ENCODE results near the gene CLEC4C. TPM values are rescaled to one million over a fixed set of nuclear protein-coding genes. Genes with fewer than 3 reads are reported as not detected.

The CLEC4C gene
- total RNA-seq, 1 donor from 2014 or later = not detected

DNA sequence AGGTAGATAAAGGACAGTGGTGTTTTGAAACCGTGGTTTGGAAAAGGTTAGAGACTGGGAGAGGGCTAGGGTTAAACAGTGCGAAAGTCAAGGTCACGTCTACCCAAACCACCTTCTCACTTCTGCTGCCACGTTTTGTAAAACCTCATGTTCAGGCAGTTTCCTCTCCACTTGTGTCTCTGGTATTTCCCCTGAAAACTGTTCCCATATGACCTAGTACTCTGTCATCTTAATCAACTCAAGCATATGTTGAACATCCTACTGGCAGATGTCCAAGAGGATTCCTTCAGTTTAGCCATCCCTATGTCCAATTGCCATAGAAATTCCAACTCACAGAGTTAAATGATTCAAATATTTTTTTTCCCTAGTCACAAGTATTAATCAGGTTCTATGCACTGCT is 17.4 kb downstream of the CLEC4C start:
- DNase-seq = no peak
- Histone ChIP-seq H3K36me3 (no peaks in the 10 kb centered on the region), H3K27me3 (ENCODE audit: low read depth) (peaks cover 29% of the 10 kb centered on the region), H3K27ac (replicated peaks) (no peak overlapping the region), H3K9me3 (replicated peaks) (no peaks in the 10 kb centered on the region), H3K4me3 (no peak overlapping the region), H3K4me1 (no peaks in the 10 kb centered on the region)
- intact Hi-C loops (cut with micrococcal nuclease) = no loop called here
- TF ChIP-seq, protein P1, sequence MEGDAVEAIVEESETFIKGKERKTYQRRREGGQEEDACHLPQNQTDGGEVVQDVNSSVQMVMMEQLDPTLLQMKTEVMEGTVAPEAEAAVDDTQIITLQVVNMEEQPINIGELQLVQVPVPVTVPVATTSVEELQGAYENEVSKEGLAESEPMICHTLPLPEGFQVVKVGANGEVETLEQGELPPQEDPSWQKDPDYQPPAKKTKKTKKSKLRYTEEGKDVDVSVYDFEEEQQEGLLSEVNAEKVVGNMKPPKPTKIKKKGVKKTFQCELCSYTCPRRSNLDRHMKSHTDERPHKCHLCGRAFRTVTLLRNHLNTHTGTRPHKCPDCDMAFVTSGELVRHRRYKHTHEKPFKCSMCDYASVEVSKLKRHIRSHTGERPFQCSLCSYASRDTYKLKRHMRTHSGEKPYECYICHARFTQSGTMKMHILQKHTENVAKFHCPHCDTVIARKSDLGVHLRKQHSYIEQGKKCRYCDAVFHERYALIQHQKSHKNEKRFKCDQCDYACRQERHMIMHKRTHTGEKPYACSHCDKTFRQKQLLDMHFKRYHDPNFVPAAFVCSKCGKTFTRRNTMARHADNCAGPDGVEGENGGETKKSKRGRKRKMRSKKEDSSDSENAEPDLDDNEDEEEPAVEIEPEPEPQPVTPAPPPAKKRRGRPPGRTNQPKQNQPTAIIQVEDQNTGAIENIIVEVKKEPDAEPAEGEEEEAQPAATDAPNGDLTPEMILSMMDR (IDR thresholded peaks at IDR 0.05; ENCODE audit: borderline replicate concordance) = no peak

DNA sequence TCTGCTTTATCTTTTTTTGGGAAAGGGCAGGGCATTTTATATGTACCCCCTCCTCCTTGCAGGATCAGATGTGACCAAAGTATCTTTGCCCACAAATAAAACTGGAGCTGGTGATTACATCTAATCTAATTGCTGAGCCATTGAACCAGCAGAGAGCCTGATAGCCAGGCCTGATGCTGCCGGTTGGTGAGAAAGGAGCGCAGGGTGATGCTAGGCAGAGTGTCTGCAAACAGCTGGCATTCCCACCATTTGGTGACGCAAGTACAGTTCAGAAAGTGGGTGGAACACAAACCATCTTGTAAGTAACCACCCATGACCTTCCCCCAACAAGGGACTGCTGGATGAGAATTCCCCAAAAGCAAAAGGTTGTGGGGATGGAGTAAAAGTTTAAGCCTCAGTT is 23.2 kb downstream of the CLEC4C start:
- H3K9me3 ChIP-seq (replicated peaks) = no peaks in the 10 kb centered on the region
- no peak overlapping the region for H3K27ac ChIP-seq (replicated peaks)
- H3K27me3 ChIP-seq (ENCODE audit: low read depth) = peaks cover 82% of the 10 kb centered on the region
- H3K36me3 ChIP-seq = no peaks in the 10 kb centered on the region
- no peak for DNase-seq
- intact Hi-C loops (cut with micrococcal nuclease) = no loop called here
- H3K4me3 ChIP-seq = no peak overlapping the region
- TF ChIP-seq, protein P1 (IDR thresholded peaks at IDR 0.05; ENCODE audit: borderline replicate concordance) = no peak
- H3K4me1 ChIP-seq = no peaks in the 10 kb centered on the region

DNA sequence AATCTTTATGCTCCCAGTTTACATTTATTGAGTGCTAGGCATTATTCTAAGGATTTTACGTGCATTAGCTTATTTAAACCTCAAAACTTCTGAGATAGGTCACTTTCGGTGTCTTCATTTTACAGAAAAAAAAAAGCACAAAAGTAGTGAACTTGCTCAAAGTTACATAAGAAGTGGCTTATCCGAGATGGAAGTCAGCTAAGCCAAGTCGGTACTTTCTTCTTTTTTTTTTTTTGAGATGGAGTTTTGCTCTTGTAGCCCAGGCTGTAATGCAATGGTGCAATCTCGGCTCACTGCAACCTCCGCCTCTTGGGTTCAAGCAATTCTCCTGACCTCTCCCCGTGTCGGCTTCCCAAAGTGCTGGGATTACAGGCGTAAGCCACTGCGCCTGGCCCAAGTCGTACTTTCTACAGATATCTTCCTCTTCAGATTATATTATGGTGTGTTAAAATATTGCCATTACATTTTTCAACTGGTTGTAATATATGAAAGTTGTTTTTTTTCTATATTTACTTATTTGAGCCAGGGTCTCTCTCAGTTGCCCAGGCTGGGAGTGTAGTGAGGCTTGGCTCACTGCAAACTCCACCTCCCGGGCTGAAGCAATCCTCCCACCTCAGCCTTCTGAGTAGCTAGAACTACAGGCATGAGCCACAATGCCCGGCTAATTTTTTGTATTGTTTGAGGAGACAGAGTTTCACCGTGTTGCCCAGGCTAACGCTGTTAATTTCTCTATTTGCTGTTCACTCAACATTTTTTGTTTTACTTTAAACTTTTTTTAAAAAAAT is 27.0 kb downstream of the CLEC4C start:
- TF ChIP-seq, protein P1 (IDR thresholded peaks at IDR 0.05; ENCODE audit: borderline replicate concordance) = no peak
- Histone ChIP-seq H3K4me3 (no peak overlapping the region), H3K9me3 (replicated peaks) (no peaks in the 10 kb centered on the region), H3K4me1 (no peaks in the 10 kb centered on the region), H3K27ac (replicated peaks) (no peak overlapping the region), H3K36me3 (no peaks in the 10 kb centered on the region), H3K27me3 (ENCODE audit: low read depth) (peaks cover 62% of the 10 kb centered on the region)
- intact Hi-C loops (cut with micrococcal nuclease) = no loop called here
- DNase-seq = no peak

DNA sequence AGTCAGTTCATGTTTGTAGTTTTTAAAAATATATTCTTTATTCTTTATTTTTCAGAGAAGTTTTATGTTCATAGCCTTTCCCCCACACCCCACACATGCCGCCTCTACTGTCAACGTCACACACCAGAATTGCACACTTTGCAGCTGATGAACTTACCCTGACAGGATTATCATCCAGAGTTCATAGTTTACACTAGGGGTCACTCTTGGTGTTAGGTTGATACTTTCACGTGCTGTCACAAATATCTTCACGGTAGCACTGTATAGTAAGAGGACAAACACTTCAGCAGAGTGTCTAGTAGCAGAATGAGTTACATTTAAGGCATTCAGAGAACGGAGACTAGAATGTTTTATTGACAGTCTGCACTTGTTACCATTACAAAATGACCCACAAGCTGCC is 30.8 kb downstream of the CLEC4C start:
- H3K4me3 ChIP-seq = no peak overlapping the region
- H3K36me3 ChIP-seq = no peaks in the 10 kb centered on the region
- H3K4me1 ChIP-seq = no peaks in the 10 kb centered on the region
- H3K9me3 ChIP-seq (replicated peaks) = no peaks in the 10 kb centered on the region
- H3K27me3 ChIP-seq (ENCODE audit: low read depth) = peaks cover 48% of the 10 kb centered on the region
- no peak overlapping the region for H3K27ac ChIP-seq (replicated peaks)
- TF ChIP-seq, protein P1 (IDR thresholded peaks at IDR 0.05; ENCODE audit: borderline replicate concordance) = peak; percentile 12
- intact Hi-C loops (cut with micrococcal nuclease) = no loop called here
- no peak for DNase-seq

GRCh38 chr12:7712841-7713442 is 34.2 kb downstream of the CLEC4C start:
- H3K27ac ChIP-seq (replicated peaks) = no peak overlapping the region
- peaks cover 29% of the 10 kb centered on the region for H3K27me3 ChIP-seq (ENCODE audit: low read depth)
- H3K9me3 ChIP-seq (replicated peaks) = no peaks in the 10 kb centered on the region
- H3K4me1 ChIP-seq = no peaks in the 10 kb centered on the region
- no peak for DNase-seq
- no peaks in the 10 kb centered on the region for H3K36me3 ChIP-seq
- TF ChIP-seq, protein P1 (IDR thresholded peaks at IDR 0.05; ENCODE audit: borderline replicate concordance) = no peak
- no peak overlapping the region for H3K4me3 ChIP-seq
- intact Hi-C loops (cut with micrococcal nuclease) = no loop called here

Data from left ventricle myocardium inferior (tissue), 1 donor.